K562 (cell line): ENCODE results near the gene SMG6. TPM values are rescaled to one million over a fixed set of nuclear protein-coding genes. Genes with fewer than 3 reads are reported as not detected.

Experiments used
- ATAC-seq: fragments of 200-7000 bp; cut with Tn5 transposase; 3 replicates; pipeline ENCODE4 v1.9.1; 2020; ENCODE audit warnings: moderate library complexity
- BruUV-seq: library from RNA; stranded (reverse); fragments of 400-500 nt; replicated peaks from 2 replicates; lab custom pipeline; 2021; lab: Mats Ljungman, UMichigan
- CTCF ChIA-PET: fragments of 300-600 bp; formaldehyde crosslinking; extraction: SDS; loops from one replicate; lab custom pipeline; 2021; ENCODE audit warnings: low intra/inter-chr PET ratio; lab: Yijun Ruan, JAX
- POLR2A ChIA-PET: fragments of 300-600, 350-650 bp; sonication (Branson Sonifier 250); formaldehyde crosslinking; extraction: SDS; loops from one replicate; lab custom pipeline; 2021; ENCODE audit warnings: antibody characterized with exemption, inconsistent platforms; lab: Yijun Ruan, JAX
- DNase-seq, 4 experiments: peaks; one replicate each; pipeline versions ENCODE4 v3.0.0 to v3.0.0-alpha.2; 2011 to 2018; ENCODE audit warnings: low spot score in 3 of 4, mixed read lengths in 3 of 4; ENCODE audit errors: extremely low read depth in 1 of 4
- FAIRE-seq: peaks from 2 replicates; lab custom pipeline; 2011; peaks lifted over from hg19 to GRCh38; lab: Jason Lieb, UNC
- H2AFZ ChIP-seq: 2 replicates; pipeline ENCODE4 v1.6.0; 2011; ENCODE audit warnings: low read depth, low read length, control low read depth, inconsistent platforms
- H3K27ac ChIP-seq: fragments of 200-600 bp; 3 replicates; pipeline ENCODE4 v1.8.0; 2011; ENCODE audit warnings: low read depth, mild to moderate bottlenecking, control low read depth, inconsistent platforms, low read length, moderate library complexity, mixed read lengths; ENCODE audit errors: extremely low read depth
- H3K27me3 ChIP-seq, 2 experiments: fragments of 300-600 bp in 1 of 2; 2 replicates in 1 of 2; 3 replicates in 1 of 2; pipeline versions ENCODE4 v1.6.0 to v1.8.0; 2011; ENCODE audit warnings: inconsistent platforms in 2 of 2, low read length in 2 of 2, mild to moderate bottlenecking in 1 of 2, mixed read lengths in 1 of 2, moderate library complexity in 1 of 2; ENCODE audit not compliant: control insufficient read depth in 2 of 2, insufficient read depth in 2 of 2
- H3K36me3 ChIP-seq: fragments of 300-600 bp; 3 replicates; pipeline ENCODE4 v1.8.0; 2011; ENCODE audit warnings: mild to moderate bottlenecking, low read length, inconsistent platforms; ENCODE audit not compliant: control insufficient read depth, insufficient read depth
- H3K4me1 ChIP-seq, 2 experiments: fragments of 200-600 bp in 1 of 2; replicated peaks in 1 of 2; 2 replicates in 1 of 2; 3 replicates in 1 of 2; pipeline versions ENCODE4 v1.5.1 to v1.8.0; 2011; ENCODE audit warnings: inconsistent platforms in 2 of 2, low read length in 2 of 2, mild to moderate bottlenecking in 1 of 2, mixed read lengths in 1 of 2, moderate library complexity in 1 of 2; ENCODE audit not compliant: control insufficient read depth in 2 of 2, insufficient read depth in 2 of 2
- H3K4me2 ChIP-seq: 2 replicates; pipeline ENCODE4 v1.6.1; 2011; ENCODE audit warnings: low read length, control low read depth, inconsistent platforms, mixed read lengths; ENCODE audit not compliant: insufficient read depth
- H3K4me3 ChIP-seq: fragments of 200-600 bp; sonication (generic), shearing (Covaris generic); 2 replicates; pipeline ENCODE4 v1.5.1; 2016; ENCODE audit warnings: control low read depth, inconsistent platforms
- H3K79me2 ChIP-seq: fragments of 200-600 bp; 3 replicates; pipeline ENCODE4 v1.8.0; 2011; ENCODE audit warnings: low read length, inconsistent platforms; ENCODE audit not compliant: control insufficient read depth, insufficient read depth
- H3K9ac ChIP-seq, 2 experiments: 2 replicates each; pipeline versions ENCODE4 v1.6.0 to v1.6.1; 2011; ENCODE audit warnings: low read depth in 2 of 2, low read length in 2 of 2, control low read depth in 1 of 2, inconsistent platforms in 1 of 2, mild to moderate bottlenecking in 1 of 2, mixed read lengths in 1 of 2; ENCODE audit not compliant: insufficient read depth in 1 of 2
- H3K9me1 ChIP-seq: one replicate; pipeline ENCODE4 v1.6.0; 2011; ENCODE audit warnings: inconsistent platforms, mild to moderate bottlenecking, low read length, moderate library complexity; ENCODE audit not compliant: control insufficient read depth, insufficient read depth
- H3K9me3 ChIP-seq: replicated peaks from 2 replicates; pipeline ENCODE4 v1.5.1; 2011; ENCODE audit warnings: low read depth, low read length, inconsistent platforms; ENCODE audit not compliant: control insufficient read depth, insufficient read depth
- H4K20me1 ChIP-seq: replicated peaks from 2 replicates; pipeline ENCODE4 v1.6.1; 2011; ENCODE audit warnings: low read length, inconsistent platforms, mixed read lengths; ENCODE audit not compliant: control insufficient read depth, insufficient read depth
- ARID1B ChIP-seq: fragments of 450-650 bp; IDR thresholded peaks from 2 replicates; pipeline ENCODE4 v1.6.1; 2016; ENCODE audit warnings: antibody characterized with exemption, mild to moderate bottlenecking, inconsistent platforms
- ATF3 ChIP-seq, 2 experiments: fragments of 450-650 bp in 1 of 2; sonication (generic) in 1 of 2; formaldehyde crosslinking in 1 of 2; IDR thresholded peaks in 1 of 2; conservative IDR thresholded peaks in 1 of 2; 2 replicates each; pipeline versions ENCODE4 v1.6.1 to v1.8.1; 2016 to 2023; ENCODE audit warnings: mild to moderate bottlenecking in 2 of 2, moderate library complexity in 2 of 2, inconsistent platforms in 1 of 2, missing genetic modification reagents in 1 of 2
- C11orf30 ChIP-seq: fragments of 450-650 bp; IDR thresholded peaks from 2 replicates; pipeline ENCODE4 v1.6.1; 2016; ENCODE audit warnings: low read depth, mild to moderate bottlenecking
- CBX3 ChIP-seq, 2 experiments: IDR thresholded peaks; 1 replicate in 1 of 2; 2 replicates in 1 of 2; pipeline ENCODE4 v1.6.1; 2012; ENCODE audit warnings: inconsistent platforms in 2 of 2, low read length in 2 of 2, borderline replicate concordance in 1 of 2, control low read depth in 1 of 2
- EHMT2 ChIP-seq: fragments of 450-650 bp; IDR thresholded peaks from 2 replicates; pipeline ENCODE4 v1.6.1; 2018; ENCODE audit warnings: antibody characterized with exemption
- ESRRA ChIP-seq: fragments of 450-650 bp; IDR thresholded peaks from 2 replicates; pipeline ENCODE4 v1.6.1; 2014; ENCODE audit warnings: low read depth, mild to moderate bottlenecking, moderate library complexity, borderline replicate concordance
- EWSR1 ChIP-seq: fragments of 450-650 bp; IDR thresholded peaks from 2 replicates; pipeline ENCODE4 v1.6.1; 2018; ENCODE audit warnings: borderline replicate concordance, mild to moderate bottlenecking, low read depth, moderate library complexity; ENCODE audit not compliant: partially characterized antibody
- FOXK2 ChIP-seq, 2 experiments: fragments of 450-650 bp; IDR thresholded peaks in 1 of 2; conservative IDR thresholded peaks in 1 of 2; 2 replicates each; pipeline ENCODE4 v1.6.1; 2016; ENCODE audit warnings: low read depth in 2 of 2, mild to moderate bottlenecking in 1 of 2
- NFE2 ChIP-seq: IDR thresholded peaks from 2 replicates; pipeline ENCODE4 v1.6.1; 2014; ENCODE audit warnings: antibody characterized with exemption, low read depth
- ZNF316 ChIP-seq: fragments of 450-650 bp; IDR thresholded peaks from 2 replicates; pipeline ENCODE4 v1.6.1; 2016
- WGBS: fragments of 100-300 bp; shearing (Covaris generic); methylation state at CpG from one replicate; pipeline ENCODE4 v1.1.6; 2016; ENCODE audit warnings: low coverage, mixed read lengths; ENCODE audit not compliant: insufficient coverage; ENCODE audit errors: missing lambda C conversion rate; 5-methylcytosine and 5-hydroxymethylcytosine counted together
- in situ Hi-C: fragments of 300-500 bp; cut with MboI; formaldehyde crosslinking; loops from 4 replicates; pipeline ENCODE4 v1.15.0; 2018; ENCODE audit warnings: inconsistent platforms, mixed read lengths
- intact Hi-C: fragments of 100-400 bp; cut with micrococcal nuclease; formaldehyde crosslinking; loops from 2 replicates; pipeline ENCODE4 v1.14.2; 2022
- polyA plus RNA-seq, 8 experiments: library from polyadenylated mRNA; depleted of rRNA in 4 of 8; stranded (reverse) in 5 of 8; unstranded in 3 of 8; fragments of >200 nt; fragmentation: Nextera tagmentation in 2 of 8; fragmentation: Illumina TruSeq in 1 of 8; extraction: Ambion mirVana in 2 of 8; extraction: Trizol in 1 of 8; gene quantifications; 2 replicates each; pipeline versions ENCODE4 v1.2.1 to v1.2.3, GENCODE V29; 2011 to 2014; ENCODE audit warnings: inconsistent platforms in 1 of 8, missing spikeins in 1 of 8
- total RNA-seq, 7 experiments: library from RNA; depleted of rRNA in 6 of 7; stranded (reverse); fragments of >200 nt in 6 of 7; fragmentation: Illumina TruSeq in 2 of 7; extraction: Trizol in 2 of 7; gene quantifications; 2 replicates each; pipeline versions ENCODE4 v1.2.1 to v1.2.3, GENCODE V29; 2011 to 2021; ENCODE audit warnings: low replicate concordance in 1 of 7

Gene SMG6
- total and polyA plus RNA-seq, 9 of the 15 experiments (the other 6 are each of a cell fraction or from before 2014, with no cell fraction given) = 0.44 to 13.9 (median 6.0) TPM

- Histone ChIP-seq H4K20me1 (no peaks in the 10 kb centered on the region), H3K79me2 (peaks cover 2% of the 10 kb centered on the region; the same call in 2 of the 3 replicates), H3K36me3 (peaks cover 75% of the 10 kb centered on the region), H3K27me3 (no peaks in the 10 kb centered on the region)
- peak in 1 of 4 experiments; percentile 15 for DNase-seq
- TF ChIP-seq ESRRA (no peak), ZNF316 (peak; percentile 47), CBX3 (IDR thresholded peaks at IDR 0.05; ENCODE audit: borderline replicate concordance in 1 of 2, low read length in 2 of 2) (no peak), EWSR1 (no peak), ATF3 (IDR thresholded peaks at IDR 0.05) (peak; percentile 24; the same call in 1 of the 2 replicates), ATF3 (CRISPR knock-in tag; conservative IDR thresholded peaks at IDR 0.05) (no peak), NFE2 (0 out of 2 replicates have a peak, but pooled peaks have one; percentile 7), ARID1B (0 out of 2 replicates have a peak, but pooled peaks have one; percentile 19), C11orf30 (peak; percentile 61; the same call in 1 of the 2 replicates), EHMT2 (no peak), FOXK2 (conservative IDR thresholded peaks at IDR 0.05 in 1 of 2, IDR thresholded peaks at IDR 0.05 in 1 of 2; ENCODE audit: low read depth in 2 of 2) (no peak)
- TF ChIP-seq, all 486 proteins: peak for 5
- Histone ChIP-seq H2AFZ (no peak overlapping the region), H3K4me3 (no peak overlapping the region), H3K4me2 (no peak overlapping the region), H3K9me1 (peaks cover 2% of the 10 kb centered on the region), H3K9me3 (no peaks in the 10 kb centered on the region), H3K4me1 (peaks cover 0 to 7% of the 10 kb centered on the region in 2 experiments; a peak in 3 of 5 replicates), H3K27ac (no peak overlapping the region), H3K9ac (no peak overlapping the region)
- CTCF ChIA-PET = no interaction called here
- 0% methylated on average over 1 of the region's 1 CpG for WGBS
- ATAC-seq (no peak), FAIRE-seq (no peak)
- in situ Hi-C loops = no loop called here
- no TSS peak for BruUV-seq
- intact Hi-C loops = no loop called here
- POLR2A ChIA-PET = interaction anchor here (0.6 kb wide), 1 partner anchor 9 kb away, joined by 5 read pairs; no protein-coding TSS in a partner anchor
Observed at GRCh38 chr17:2295575-2295974, 8.0 kb downstream of the SMG6 start.
